ENCODE results near the gene FGD4.

DNA sequence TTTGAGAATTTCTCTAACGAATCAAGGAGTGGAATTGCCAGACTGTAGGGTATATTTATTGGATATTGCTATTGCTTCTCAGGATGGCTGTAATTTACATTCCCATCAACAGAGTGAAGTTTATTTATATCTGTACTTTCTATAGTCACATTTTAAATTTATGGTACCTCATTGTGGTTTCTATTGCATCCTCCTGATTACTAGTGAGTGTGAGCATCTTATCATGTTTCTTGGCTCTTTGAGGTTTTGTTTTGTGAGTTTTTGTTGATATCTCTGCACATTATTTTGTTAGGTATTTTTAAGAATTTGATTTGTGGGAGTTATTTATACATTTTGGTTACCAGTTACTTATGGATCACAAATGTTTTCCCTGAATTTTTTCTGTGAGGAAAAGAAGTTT, 293.7 kb downstream of the FGD4 start:
- TF ChIP-seq, protein P1, sequence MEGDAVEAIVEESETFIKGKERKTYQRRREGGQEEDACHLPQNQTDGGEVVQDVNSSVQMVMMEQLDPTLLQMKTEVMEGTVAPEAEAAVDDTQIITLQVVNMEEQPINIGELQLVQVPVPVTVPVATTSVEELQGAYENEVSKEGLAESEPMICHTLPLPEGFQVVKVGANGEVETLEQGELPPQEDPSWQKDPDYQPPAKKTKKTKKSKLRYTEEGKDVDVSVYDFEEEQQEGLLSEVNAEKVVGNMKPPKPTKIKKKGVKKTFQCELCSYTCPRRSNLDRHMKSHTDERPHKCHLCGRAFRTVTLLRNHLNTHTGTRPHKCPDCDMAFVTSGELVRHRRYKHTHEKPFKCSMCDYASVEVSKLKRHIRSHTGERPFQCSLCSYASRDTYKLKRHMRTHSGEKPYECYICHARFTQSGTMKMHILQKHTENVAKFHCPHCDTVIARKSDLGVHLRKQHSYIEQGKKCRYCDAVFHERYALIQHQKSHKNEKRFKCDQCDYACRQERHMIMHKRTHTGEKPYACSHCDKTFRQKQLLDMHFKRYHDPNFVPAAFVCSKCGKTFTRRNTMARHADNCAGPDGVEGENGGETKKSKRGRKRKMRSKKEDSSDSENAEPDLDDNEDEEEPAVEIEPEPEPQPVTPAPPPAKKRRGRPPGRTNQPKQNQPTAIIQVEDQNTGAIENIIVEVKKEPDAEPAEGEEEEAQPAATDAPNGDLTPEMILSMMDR (IDR thresholded peaks at IDR 0.05; ENCODE audit: low read depth, low read length): no peak
- TF ChIP-seq POLR2A (IDR thresholded peaks at IDR 0.05; ENCODE audit: extremely low read depth, insufficient read length): no peak
- TF ChIP-seq, protein P2, sequence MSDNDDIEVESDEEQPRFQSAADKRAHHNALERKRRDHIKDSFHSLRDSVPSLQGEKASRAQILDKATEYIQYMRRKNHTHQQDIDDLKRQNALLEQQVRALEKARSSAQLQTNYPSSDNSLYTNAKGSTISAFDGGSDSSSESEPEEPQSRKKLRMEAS (IDR thresholded peaks at IDR 0.05; ENCODE audit: low read depth, low read length): no peak

All from NB4 (cell line).